K562 (cell line): ENCODE results near the gene TNFRSF18. TPM values are rescaled to one million over a fixed set of nuclear protein-coding genes. Genes with fewer than 3 reads are reported as not detected.

Experiments used
- CCNT2 ChIP-seq: IDR thresholded peaks from 2 replicates; pipeline ENCODE4 v1.6.1; 2011; ENCODE audit warnings: borderline replicate concordance, low read depth, mild to moderate bottlenecking, moderate library complexity, mixed read lengths, low read length; ENCODE audit not compliant: insufficient read length; ENCODE audit errors: extremely low read depth
- CHD4 ChIP-seq: fragments of 200-600 bp; sonication (generic); IDR thresholded peaks from 3 replicates; pipeline ENCODE4 v1.6.1; 2012; ENCODE audit warnings: low read depth, mild to moderate bottlenecking, mixed read lengths, low read length, inconsistent platforms; ENCODE audit not compliant: insufficient read depth, insufficient replicate concordance, poor library complexity, severe bottlenecking
- CREB1 ChIP-seq, 2 experiments: sonication (generic) in 1 of 2; formaldehyde crosslinking in 1 of 2; IDR thresholded peaks; 2 replicates each; pipeline versions ENCODE4 v1.6.1 to v1.8.0; 2012 to 2022; ENCODE audit warnings: inconsistent platforms in 1 of 2, mild to moderate bottlenecking in 1 of 2, missing genetic modification reagents in 1 of 2, moderate library complexity in 1 of 2
- CXXC5 ChIP-seq: fragments of 250-450 bp; sonication (Bioruptor Pico); IDR thresholded peaks from 2 replicates; pipeline ENCODE4 v1.8.0; 2022; ENCODE audit warnings: inconsistent platforms, mild to moderate bottlenecking, moderate library complexity
- GATAD2B ChIP-seq: fragments of 450-650 bp; IDR thresholded peaks from 2 replicates; pipeline ENCODE4 v1.6.1; 2017; ENCODE audit warnings: mild to moderate bottlenecking, borderline replicate concordance
- JUND ChIP-seq, 2 experiments: IDR thresholded peaks; 2 replicates in 1 of 2; 3 replicates in 1 of 2; pipeline ENCODE4 v1.6.1; 2011; ENCODE audit warnings: borderline replicate concordance in 2 of 2, low read depth in 2 of 2, low read length in 2 of 2, improper control_type of control experiment in 1 of 2, missing biosample characterization in 1 of 2, missing genetic modification characterization in 1 of 2, missing genetic modification reagents in 1 of 2
- L3MBTL2 ChIP-seq: fragments of 450-650 bp; IDR thresholded peaks from 2 replicates; pipeline ENCODE4 v1.6.1; 2016; ENCODE audit warnings: mild to moderate bottlenecking, moderate library complexity
- MAZ ChIP-seq, 2 experiments: fragments of 450-650 bp in 1 of 2; sonication (generic) in 1 of 2; formaldehyde crosslinking; IDR thresholded peaks in 1 of 2; conservative IDR thresholded peaks in 1 of 2; 2 replicates each; pipeline versions ENCODE4 v1.4.0 to v1.5.0; 2020; ENCODE audit warnings: mild to moderate bottlenecking in 1 of 2, missing genetic modification reagents in 1 of 2
- SMARCB1 ChIP-seq: IDR thresholded peaks from 2 replicates; pipeline ENCODE4 v1.6.1; 2011; ENCODE audit warnings: improper control_type of control experiment, low read depth; ENCODE audit not compliant: insufficient read length
- YBX1 ChIP-seq: fragments of 450-650 bp; IDR thresholded peaks from 2 replicates; pipeline ENCODE4 v1.7.1; 2016; ENCODE audit warnings: mild to moderate bottlenecking
- ZNF644 ChIP-seq: fragments of 200-800 bp; sonication (Bioruptor generic); IDR thresholded peaks from 2 replicates; pipeline ENCODE4 v1.6.1; 2016; ENCODE audit warnings: low read depth, missing genetic modification characterization, missing compliant biosample characterization
- polyA plus RNA-seq, 8 experiments: library from polyadenylated mRNA; depleted of rRNA in 4 of 8; stranded (reverse) in 5 of 8; unstranded in 3 of 8; fragments of >200 nt; fragmentation: Nextera tagmentation in 2 of 8; fragmentation: Illumina TruSeq in 1 of 8; extraction: Ambion mirVana in 2 of 8; extraction: Trizol in 1 of 8; gene quantifications; 2 replicates each; pipeline versions ENCODE4 v1.2.1 to v1.2.3, GENCODE V29; 2011 to 2014; ENCODE audit warnings: inconsistent platforms in 1 of 8, missing spikeins in 1 of 8
- total RNA-seq, 7 experiments: library from RNA; depleted of rRNA in 6 of 7; stranded (reverse); fragments of >200 nt in 6 of 7; fragmentation: Illumina TruSeq in 2 of 7; extraction: Trizol in 2 of 7; gene quantifications; 2 replicates each; pipeline versions ENCODE4 v1.2.1 to v1.2.3, GENCODE V29; 2011 to 2021; ENCODE audit warnings: low replicate concordance in 1 of 7
- TF ChIP-seq, protein P1 (sequence below), 2 experiments: IDR thresholded peaks; 2 replicates each; pipeline ENCODE4 v1.6.1; 2011; ENCODE audit warnings: borderline replicate concordance in 1 of 2, control low read depth in 1 of 2, low read depth in 1 of 2, low read length in 1 of 2, mild to moderate bottlenecking in 1 of 2, mixed read lengths in 1 of 2, moderate library complexity in 1 of 2; ENCODE audit not compliant: insufficient read depth in 1 of 2, insufficient read length in 1 of 2, poor library complexity in 1 of 2, severe bottlenecking in 1 of 2; ENCODE audit errors: extremely low read depth in 1 of 2

TNFRSF18 gene
- total and polyA plus RNA-seq, 9 of the 15 experiments (the other 6 are each of a cell fraction or from before 2014, with no cell fraction given) = 0.24 to 0.27 TPM; not detected in 7

DNA sequence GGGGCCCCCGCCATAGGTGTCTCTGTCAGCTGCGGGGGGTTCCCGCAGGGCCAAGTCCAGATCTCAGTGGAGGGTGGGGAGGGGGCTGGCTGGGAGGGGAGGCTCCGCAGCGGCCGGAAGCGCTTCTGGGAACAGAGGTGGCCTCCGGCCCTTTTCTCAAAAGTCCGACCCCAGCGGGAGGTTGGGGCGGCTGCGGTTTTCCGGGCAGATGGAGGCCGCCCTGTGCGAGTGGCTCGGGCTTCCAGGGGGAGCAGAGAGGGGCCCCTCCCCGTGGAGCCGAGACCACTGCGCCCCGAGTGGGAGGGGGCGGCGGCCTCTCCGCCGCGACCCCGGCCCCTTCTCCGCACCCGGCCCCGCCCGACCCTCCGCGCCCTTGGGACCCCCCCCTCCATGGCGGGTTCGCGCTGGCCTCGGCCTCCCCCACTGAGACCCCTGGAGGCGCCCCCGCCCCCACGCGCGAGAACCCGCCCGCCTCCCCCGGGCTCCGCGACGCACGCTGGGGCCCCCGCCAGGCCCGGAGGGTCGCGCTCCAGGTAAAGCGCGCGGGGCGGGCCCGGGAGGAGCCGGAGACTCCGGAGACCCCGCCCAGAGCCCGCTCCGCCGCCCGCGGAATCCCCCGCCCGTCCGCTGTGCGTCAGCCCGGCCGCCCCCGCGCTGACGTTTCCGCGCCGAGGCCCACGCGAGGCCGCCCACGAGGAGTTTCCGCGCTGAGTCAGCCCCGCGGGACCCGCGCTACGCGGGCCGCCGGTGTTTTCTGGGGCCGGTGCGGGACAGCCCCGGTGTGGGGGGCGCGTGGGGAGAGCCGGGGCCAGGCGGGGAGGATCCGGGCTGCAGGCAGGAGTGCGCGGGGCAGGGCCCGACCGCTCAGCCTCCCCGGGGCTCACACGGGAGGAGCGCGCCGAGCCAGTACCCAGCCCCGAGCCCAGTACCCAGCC is 5.2 kb downstream of the TNFRSF18 start (continued):
- peak; percentile 81 for TF ChIP-seq JUND (IDR thresholded peaks at IDR 0.05; ENCODE audit: borderline replicate concordance, low read depth, low read length)
- TF ChIP-seq JUND (tag; IDR thresholded peaks at IDR 0.05; ENCODE audit: borderline replicate concordance, low read depth, low read length) = peak; percentile 28; the same call in 1 of the 3 replicates
- TF ChIP-seq CREB1 (IDR thresholded peaks at IDR 0.05) = peak; percentile 87
- peak; percentile 66 for TF ChIP-seq CREB1 (CRISPR knock-in tag; IDR thresholded peaks at IDR 0.05)
- TF ChIP-seq, protein P1, sequence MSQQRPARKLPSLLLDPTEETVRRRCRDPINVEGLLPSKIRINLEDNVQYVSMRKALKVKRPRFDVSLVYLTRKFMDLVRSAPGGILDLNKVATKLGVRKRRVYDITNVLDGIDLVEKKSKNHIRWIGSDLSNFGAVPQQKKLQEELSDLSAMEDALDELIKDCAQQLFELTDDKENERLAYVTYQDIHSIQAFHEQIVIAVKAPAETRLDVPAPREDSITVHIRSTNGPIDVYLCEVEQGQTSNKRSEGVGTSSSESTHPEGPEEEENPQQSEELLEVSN (IDR thresholded peaks at IDR 0.05; ENCODE audit: borderline replicate concordance in 1 of 2, extremely low read depth in 1 of 2, insufficient read depth in 1 of 2, insufficient read length in 1 of 2, low read depth in 1 of 2, low read length in 1 of 2, poor library complexity in 1 of 2, severe bottlenecking in 1 of 2) = peak; percentile 42 to 90
- TF ChIP-seq CCNT2 = peak; percentile 82
- no peak for TF ChIP-seq ZNF644
- no peak for TF ChIP-seq SMARCB1
- TF ChIP-seq L3MBTL2 = peak; percentile 90
- TF ChIP-seq CXXC5 (CRISPR knock-in tag) = peak; percentile 88
- peak; percentile 39 to 93 for TF ChIP-seq MAZ (CRISPR knock-in tag; conservative IDR thresholded peaks at IDR 0.05 in 1 of 2, IDR thresholded peaks at IDR 0.05 in 1 of 2)
- TF ChIP-seq YBX1 = no peak
- TF ChIP-seq CHD4 = peak; percentile 65
- peak; percentile 100 for TF ChIP-seq GATAD2B
